WTC11 (cell line): ENCODE results near the gene SPATA13.

ENCODE experiments used
- CREB1 ChIP-seq: sonication (generic); formaldehyde crosslinking; IDR thresholded peaks from 2 replicates; pipeline ENCODE4 v1.8.0; 2023; ENCODE audit warnings: mild to moderate bottlenecking, missing genetic modification reagents
- CREM ChIP-seq: sonication (generic); formaldehyde crosslinking; IDR thresholded peaks from 2 replicates; pipeline ENCODE4 v1.8.1; 2022; ENCODE audit warnings: mild to moderate bottlenecking, missing genetic modification reagents, moderate library complexity
- ELF4 ChIP-seq: sonication (generic); formaldehyde crosslinking; IDR thresholded peaks from 2 replicates; pipeline ENCODE4 v1.8.1; 2022; ENCODE audit warnings: low read depth, mild to moderate bottlenecking, moderate library complexity, missing genetic modification reagents
- JUN ChIP-seq: sonication (generic); formaldehyde crosslinking; IDR thresholded peaks from 2 replicates; pipeline ENCODE4 v1.8.0; 2023; ENCODE audit warnings: mild to moderate bottlenecking, missing genetic modification reagents
- RELA ChIP-seq: sonication (generic); formaldehyde crosslinking; IDR thresholded peaks from 2 replicates; pipeline ENCODE4 v1.8.1; 2022; ENCODE audit warnings: missing genetic modification reagents, mild to moderate bottlenecking, borderline replicate concordance
- TCF7 ChIP-seq: sonication (generic); formaldehyde crosslinking; IDR thresholded peaks from 2 replicates; pipeline ENCODE4 v1.8.0; 2022; ENCODE audit warnings: mild to moderate bottlenecking, low read depth, missing genetic modification reagents, moderate library complexity
- ZBTB21 ChIP-seq: sonication (generic); formaldehyde crosslinking; IDR thresholded peaks from 2 replicates; pipeline ENCODE4 v1.8.1; 2023; ENCODE audit warnings: mild to moderate bottlenecking, missing genetic modification reagents, borderline replicate concordance
- ZNF263 ChIP-seq: sonication (generic); formaldehyde crosslinking; IDR thresholded peaks from 2 replicates; pipeline ENCODE4 v1.8.1; 2022; ENCODE audit warnings: low read depth, mild to moderate bottlenecking, moderate library complexity, missing genetic modification reagents
- TF ChIP-seq, protein P1 (sequence below): fragments of 200-600 bp; IDR thresholded peaks from 2 replicates; pipeline ENCODE4 v1.8.0; 2022; ENCODE audit warnings: antibody characterized with exemption
- TF ChIP-seq, protein P2 (sequence below): sonication (generic); formaldehyde crosslinking; conservative IDR thresholded peaks from 2 replicates; pipeline ENCODE4 v1.8.1; 2022; ENCODE audit warnings: mild to moderate bottlenecking, missing genetic modification reagents
- TF ChIP-seq, protein P3 (sequence below): sonication (generic); formaldehyde crosslinking; IDR thresholded peaks from 2 replicates; pipeline ENCODE4 v1.8.1; 2022; ENCODE audit warnings: low read depth, mild to moderate bottlenecking, moderate library complexity, missing genetic modification reagents, borderline replicate concordance
- TF ChIP-seq, protein P4 (sequence below): sonication (generic); formaldehyde crosslinking; IDR thresholded peaks from 2 replicates; pipeline ENCODE4 v1.8.1; 2023; ENCODE audit warnings: mild to moderate bottlenecking, missing genetic modification reagents

DNA sequence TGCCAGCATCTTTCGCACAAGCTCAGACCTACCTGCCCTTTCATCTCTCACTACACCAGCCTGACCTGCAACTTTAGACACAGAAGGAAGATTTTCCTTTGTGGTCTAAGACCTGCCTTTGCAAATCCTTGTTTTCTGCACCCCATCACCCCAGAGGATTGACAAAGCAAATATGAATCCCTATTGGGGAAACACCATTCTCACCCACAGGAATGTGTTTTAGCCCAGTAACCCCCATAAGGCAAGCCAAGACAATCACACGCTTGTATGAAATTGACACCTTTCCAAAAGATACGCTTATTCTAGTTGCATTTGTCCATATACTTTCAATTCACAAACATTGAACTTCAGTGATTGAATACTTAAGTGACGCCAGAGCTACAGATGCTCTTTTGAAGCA, 55.7 kb downstream of the SPATA13 start:
- TF ChIP-seq, protein P1, sequence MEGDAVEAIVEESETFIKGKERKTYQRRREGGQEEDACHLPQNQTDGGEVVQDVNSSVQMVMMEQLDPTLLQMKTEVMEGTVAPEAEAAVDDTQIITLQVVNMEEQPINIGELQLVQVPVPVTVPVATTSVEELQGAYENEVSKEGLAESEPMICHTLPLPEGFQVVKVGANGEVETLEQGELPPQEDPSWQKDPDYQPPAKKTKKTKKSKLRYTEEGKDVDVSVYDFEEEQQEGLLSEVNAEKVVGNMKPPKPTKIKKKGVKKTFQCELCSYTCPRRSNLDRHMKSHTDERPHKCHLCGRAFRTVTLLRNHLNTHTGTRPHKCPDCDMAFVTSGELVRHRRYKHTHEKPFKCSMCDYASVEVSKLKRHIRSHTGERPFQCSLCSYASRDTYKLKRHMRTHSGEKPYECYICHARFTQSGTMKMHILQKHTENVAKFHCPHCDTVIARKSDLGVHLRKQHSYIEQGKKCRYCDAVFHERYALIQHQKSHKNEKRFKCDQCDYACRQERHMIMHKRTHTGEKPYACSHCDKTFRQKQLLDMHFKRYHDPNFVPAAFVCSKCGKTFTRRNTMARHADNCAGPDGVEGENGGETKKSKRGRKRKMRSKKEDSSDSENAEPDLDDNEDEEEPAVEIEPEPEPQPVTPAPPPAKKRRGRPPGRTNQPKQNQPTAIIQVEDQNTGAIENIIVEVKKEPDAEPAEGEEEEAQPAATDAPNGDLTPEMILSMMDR, result no peak
- no peak for TF ChIP-seq RELA (CRISPR knock-in tag)
- TF ChIP-seq, protein P2, sequence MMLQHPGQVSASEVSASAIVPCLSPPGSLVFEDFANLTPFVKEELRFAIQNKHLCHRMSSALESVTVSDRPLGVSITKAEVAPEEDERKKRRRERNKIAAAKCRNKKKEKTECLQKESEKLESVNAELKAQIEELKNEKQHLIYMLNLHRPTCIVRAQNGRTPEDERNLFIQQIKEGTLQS, result no peak
- TF ChIP-seq CREB1 (CRISPR knock-in tag), result no peak
- TF ChIP-seq, protein P3, sequence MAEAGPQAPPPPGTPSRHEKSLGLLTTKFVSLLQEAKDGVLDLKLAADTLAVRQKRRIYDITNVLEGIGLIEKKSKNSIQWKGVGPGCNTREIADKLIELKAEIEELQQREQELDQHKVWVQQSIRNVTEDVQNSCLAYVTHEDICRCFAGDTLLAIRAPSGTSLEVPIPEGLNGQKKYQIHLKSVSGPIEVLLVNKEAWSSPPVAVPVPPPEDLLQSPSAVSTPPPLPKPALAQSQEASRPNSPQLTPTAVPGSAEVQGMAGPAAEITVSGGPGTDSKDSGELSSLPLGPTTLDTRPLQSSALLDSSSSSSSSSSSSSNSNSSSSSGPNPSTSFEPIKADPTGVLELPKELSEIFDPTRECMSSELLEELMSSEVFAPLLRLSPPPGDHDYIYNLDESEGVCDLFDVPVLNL (CRISPR knock-in tag), result no peak
- TF ChIP-seq CREM, result no peak
- no peak for TF ChIP-seq ELF4 (CRISPR knock-in tag)
- TF ChIP-seq TCF7 (CRISPR knock-in tag), result no peak
- no peak for TF ChIP-seq ZNF263
- no peak for TF ChIP-seq ZBTB21 (CRISPR knock-in tag)
- TF ChIP-seq, protein P4, sequence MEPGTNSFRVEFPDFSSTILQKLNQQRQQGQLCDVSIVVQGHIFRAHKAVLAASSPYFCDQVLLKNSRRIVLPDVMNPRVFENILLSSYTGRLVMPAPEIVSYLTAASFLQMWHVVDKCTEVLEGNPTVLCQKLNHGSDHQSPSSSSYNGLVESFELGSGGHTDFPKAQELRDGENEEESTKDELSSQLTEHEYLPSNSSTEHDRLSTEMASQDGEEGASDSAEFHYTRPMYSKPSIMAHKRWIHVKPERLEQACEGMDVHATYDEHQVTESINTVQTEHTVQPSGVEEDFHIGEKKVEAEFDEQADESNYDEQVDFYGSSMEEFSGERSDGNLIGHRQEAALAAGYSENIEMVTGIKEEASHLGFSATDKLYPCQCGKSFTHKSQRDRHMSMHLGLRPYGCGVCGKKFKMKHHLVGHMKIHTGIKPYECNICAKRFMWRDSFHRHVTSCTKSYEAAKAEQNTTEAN (CRISPR knock-in tag), result no peak
- no peak for TF ChIP-seq JUN (CRISPR knock-in tag)
